ENCODE data around the gene OR2A12.

Gene OR2A12

DNA sequence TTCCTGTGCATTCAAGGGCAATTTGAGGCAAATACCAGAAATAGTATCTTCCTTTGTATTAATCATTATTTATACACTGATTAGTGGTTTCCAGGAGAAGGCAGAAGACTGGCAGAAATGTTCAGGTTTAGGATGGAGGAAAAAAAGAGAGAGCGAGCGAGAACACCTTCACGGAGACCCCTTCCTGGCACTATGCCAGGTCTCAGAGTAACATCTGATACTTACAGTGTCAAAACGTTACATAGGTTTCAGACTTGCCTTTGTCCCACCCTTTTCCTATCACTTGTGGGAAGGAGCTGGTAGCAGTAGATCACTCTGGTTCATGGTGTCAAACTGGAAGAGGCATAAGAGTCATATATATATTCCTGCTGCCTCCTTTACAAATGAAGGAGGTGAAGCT lies 652 bp downstream of the OR2A12 start:
- TF ChIP-seq, protein P1, sequence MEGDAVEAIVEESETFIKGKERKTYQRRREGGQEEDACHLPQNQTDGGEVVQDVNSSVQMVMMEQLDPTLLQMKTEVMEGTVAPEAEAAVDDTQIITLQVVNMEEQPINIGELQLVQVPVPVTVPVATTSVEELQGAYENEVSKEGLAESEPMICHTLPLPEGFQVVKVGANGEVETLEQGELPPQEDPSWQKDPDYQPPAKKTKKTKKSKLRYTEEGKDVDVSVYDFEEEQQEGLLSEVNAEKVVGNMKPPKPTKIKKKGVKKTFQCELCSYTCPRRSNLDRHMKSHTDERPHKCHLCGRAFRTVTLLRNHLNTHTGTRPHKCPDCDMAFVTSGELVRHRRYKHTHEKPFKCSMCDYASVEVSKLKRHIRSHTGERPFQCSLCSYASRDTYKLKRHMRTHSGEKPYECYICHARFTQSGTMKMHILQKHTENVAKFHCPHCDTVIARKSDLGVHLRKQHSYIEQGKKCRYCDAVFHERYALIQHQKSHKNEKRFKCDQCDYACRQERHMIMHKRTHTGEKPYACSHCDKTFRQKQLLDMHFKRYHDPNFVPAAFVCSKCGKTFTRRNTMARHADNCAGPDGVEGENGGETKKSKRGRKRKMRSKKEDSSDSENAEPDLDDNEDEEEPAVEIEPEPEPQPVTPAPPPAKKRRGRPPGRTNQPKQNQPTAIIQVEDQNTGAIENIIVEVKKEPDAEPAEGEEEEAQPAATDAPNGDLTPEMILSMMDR (IDR thresholded peaks at IDR 0.05; ENCODE audit: low read depth, low read length): no peak
- DNase-seq (ENCODE audit: low read depth in 2 of 2): no peak
- H3K4me3 ChIP-seq (replicated peaks in 1 of 2; ENCODE audit: low read depth in 2 of 2, low read length in 2 of 2): no peak overlapping the region

DNA sequence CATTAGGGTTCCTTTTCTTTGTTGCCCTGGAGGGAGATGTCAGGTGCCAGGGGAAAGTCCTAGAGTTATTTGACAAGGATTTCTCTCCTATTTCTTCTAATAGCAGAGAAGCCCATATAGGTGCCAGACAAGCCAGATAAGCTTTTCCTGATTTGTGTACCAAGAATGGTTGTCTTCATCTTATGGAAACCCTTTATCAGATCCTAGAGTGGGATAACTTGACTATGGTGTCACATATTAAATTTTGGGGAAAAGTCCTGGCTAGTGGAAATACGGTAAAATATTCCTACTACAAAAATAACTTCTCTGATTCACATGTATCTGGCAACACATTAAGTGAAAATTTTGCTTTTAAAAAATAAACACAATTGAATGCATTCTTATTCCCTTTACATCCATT lies 1.2 kb downstream of the OR2A12 start:
- TF ChIP-seq, protein P1 (IDR thresholded peaks at IDR 0.05; ENCODE audit: low read depth, low read length): no peak

DNA sequence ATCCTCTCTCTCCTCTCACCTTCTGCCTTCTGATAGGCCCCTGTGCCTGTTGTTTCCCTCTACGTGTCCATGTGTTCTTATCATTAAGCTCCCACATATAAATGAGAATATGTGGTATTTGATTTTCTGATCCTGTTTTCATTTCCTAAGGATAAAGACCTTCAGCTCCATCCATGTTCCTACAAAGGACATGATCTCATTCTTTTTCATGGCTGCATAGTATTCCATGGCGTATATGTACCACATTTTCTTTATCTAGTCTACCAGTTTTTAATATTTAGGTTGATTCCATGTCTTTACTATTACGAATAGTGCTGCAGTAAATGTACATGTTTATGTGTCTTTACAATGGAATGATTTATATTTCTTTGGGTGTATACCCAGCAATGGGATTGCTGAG lies 4.6 kb downstream of the OR2A12 start:
- TF ChIP-seq, protein P1 (IDR thresholded peaks at IDR 0.05; ENCODE audit: low read depth, low read length): no peak
- no peak overlapping the region for H3K4me3 ChIP-seq (replicated peaks in 1 of 2; ENCODE audit: low read depth in 2 of 2, low read length in 2 of 2)
- DNase-seq (ENCODE audit: low read depth in 2 of 2): no peak

More for the DNA sequence above, 1.2 kb downstream of the OR2A12 start:
- H3K4me3 ChIP-seq (replicated peaks in 1 of 2; ENCODE audit: low read depth in 2 of 2, low read length in 2 of 2): no peak overlapping the region
- DNase-seq (ENCODE audit: low read depth in 2 of 2): no peak

DNA sequence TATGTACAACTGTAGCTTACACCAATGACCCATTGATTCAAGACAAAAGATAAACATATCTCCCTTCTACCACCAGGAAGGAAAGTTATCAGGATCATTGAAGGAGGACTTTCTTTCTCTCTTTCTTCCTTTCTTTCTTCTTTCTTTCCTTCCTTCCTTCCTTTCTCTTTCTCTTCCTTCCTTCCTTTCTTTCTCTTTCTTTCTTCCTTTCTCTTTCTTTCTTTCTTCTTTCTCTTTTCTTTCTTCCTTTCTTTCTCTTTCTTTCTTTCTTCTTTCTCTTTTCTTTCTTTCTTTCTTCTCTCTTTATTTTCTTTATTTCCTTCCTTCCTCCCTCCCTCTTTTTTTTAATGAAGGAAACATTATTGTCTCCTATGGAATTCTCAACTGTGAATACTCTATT lies 12.7 kb downstream of the OR2A12 start:
- no peak overlapping the region for H3K4me3 ChIP-seq (replicated peaks in 1 of 2; ENCODE audit: low read depth in 2 of 2, low read length in 2 of 2)
- TF ChIP-seq, protein P1 (IDR thresholded peaks at IDR 0.05; ENCODE audit: low read depth, low read length): no peak
- DNase-seq (ENCODE audit: low read depth in 2 of 2): no peak

DNA sequence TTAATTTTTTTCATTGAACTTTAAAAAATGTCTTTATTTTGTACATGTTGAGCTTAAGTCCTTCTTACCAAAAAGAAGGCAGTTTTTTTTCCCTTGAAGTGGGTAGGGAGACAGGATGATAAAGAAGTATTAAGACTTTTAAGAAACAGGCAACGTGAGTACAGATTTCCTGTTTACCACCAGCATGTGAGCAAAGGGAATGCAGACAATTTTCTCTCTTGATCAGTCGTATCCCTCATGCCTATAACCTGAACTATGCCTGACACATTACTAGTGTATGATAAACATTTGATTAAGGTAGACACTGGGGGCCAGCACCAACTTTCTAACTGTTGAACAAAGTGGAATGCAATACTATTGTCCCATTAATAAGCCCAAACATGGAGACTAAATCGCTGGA lies 14.5 kb downstream of the OR2A12 start:
- no peak for DNase-seq (ENCODE audit: low read depth in 2 of 2)
- TF ChIP-seq, protein P1 (IDR thresholded peaks at IDR 0.05; ENCODE audit: low read depth, low read length): no peak
- no peak overlapping the region for H3K4me3 ChIP-seq (replicated peaks in 1 of 2; ENCODE audit: low read depth in 2 of 2, low read length in 2 of 2)

DNA sequence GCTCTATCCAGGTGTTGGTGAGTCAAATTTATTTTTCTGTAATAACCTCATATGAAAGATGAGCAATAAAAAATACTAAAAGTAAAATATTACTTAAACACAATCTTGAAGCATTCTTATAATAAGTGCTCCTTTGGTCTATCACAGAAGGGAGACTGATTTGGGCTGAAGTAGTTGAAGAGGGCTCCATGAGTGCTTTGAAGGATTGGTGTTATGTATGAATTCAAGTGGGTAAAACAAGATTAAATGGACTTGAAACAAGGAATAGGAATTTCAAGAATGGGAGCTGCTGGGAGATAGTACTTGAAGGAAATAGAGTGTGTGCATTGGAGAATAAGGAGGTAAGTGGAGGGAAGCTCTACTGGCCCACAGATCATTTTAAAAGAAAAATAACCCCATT lies 16.0 kb downstream of the OR2A12 start:
- TF ChIP-seq, protein P1 (IDR thresholded peaks at IDR 0.05; ENCODE audit: low read depth, low read length): no peak
- DNase-seq (ENCODE audit: low read depth in 2 of 2): no peak
- H3K4me3 ChIP-seq (replicated peaks in 1 of 2; ENCODE audit: low read depth in 2 of 2, low read length in 2 of 2): no peak overlapping the region

GRCh38 chr7:144105211-144105610 lies 19.1 kb downstream of the OR2A12 start:
- TF ChIP-seq, protein P1 (IDR thresholded peaks at IDR 0.05; ENCODE audit: low read depth, low read length): no peak
- DNase-seq (ENCODE audit: low read depth in 2 of 2): no peak
- no peak overlapping the region for H3K4me3 ChIP-seq (replicated peaks in 1 of 2; ENCODE audit: low read depth in 2 of 2, low read length in 2 of 2)

Measured in cardiac fibroblast (primary cell).